ENCODE measurements around the gene DLEC1.

DNA sequence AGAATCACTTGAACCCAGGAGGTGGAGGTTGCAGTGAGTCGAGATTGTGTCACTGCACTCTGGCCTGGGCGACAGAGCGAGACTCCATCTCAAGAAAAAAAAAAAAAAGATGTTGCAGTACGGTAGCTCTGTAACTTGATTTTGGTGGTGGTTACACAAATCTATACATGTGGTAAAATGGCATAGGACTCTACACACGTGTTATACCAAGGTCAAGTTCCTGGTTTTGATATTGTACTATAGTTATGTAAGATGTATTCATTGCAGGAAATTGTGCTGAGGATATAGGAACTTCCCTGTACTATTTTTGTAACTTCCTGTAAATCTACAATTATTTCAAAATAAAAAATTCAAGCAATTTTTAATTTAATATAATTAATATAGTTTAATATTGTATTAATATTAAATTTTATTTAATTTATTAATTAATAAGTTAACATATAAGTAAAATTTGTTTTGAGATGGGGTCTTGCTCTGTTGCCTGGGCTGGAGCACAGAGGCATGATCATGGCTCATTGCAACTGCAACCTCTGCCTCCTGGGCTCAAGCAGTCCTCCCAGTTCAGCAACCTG, 109.4 kb downstream of the DLEC1 start:
- TF ChIP-seq POLR2A (IDR thresholded peaks at IDR 0.05; ENCODE audit: low read depth, low read length) (no peak), TAF1 (IDR thresholded peaks at IDR 0.05; ENCODE audit: low read depth, low read length) (no peak)
